Naive thymus-derived CD8-positive, alpha-beta T cell (primary cell): Measurements from ENCODE around the gene WDR64. TPM values are rescaled to one million over a fixed set of nuclear protein-coding genes. Genes with fewer than 3 reads are reported as not detected.

Source experiments
- ATAC-seq, 2 donors: fragments of 150-1000 bp; cut with Tn5 transposase in 1 of 2; sonication (Bioruptor Pico), chemical (Tn5 transposase) in 1 of 2; 1 replicate in 1 of 2; 2 replicates in 1 of 2; pipeline ENCODE4 v1.10.0; 2021; ENCODE audit warnings: mild to moderate bottlenecking in 2 of 2, moderate library complexity in 2 of 2
- POLR2A ChIA-PET: fragments of 350-600 bp; sonication (Branson Sonifier 250); formaldehyde crosslinking; loops from one replicate; lab custom pipeline; 2021; ENCODE audit warnings: antibody characterized with exemption; lab: Charles Lee
- DNase-seq, 10 donors: peaks; one replicate each; pipeline versions ENCODE4 v3.0.0 to v3.0.0-alpha.2; 2020 to 2022
- H3K27ac Mint-ChIP-seq, 10 donors: one replicate each; pipeline ENCODE4 v1.8.0; 2020 to 2022; ENCODE audit warnings: mild to moderate bottlenecking in 10 of 10, mixed read lengths in 10 of 10, moderate library complexity in 4 of 10, inconsistent platforms in 1 of 10
- H3K27me3 Mint-ChIP-seq, 5 donors: one replicate each; pipeline ENCODE4 v1.8.0; 2021 to 2022; ENCODE audit warnings: mixed read lengths in 5 of 5
- H3K36me3 Mint-ChIP-seq, 3 donors: one replicate each; pipeline ENCODE4 v1.8.0; 2020 to 2022; ENCODE audit warnings: mixed read lengths in 3 of 3, mild to moderate bottlenecking in 2 of 3, inconsistent platforms in 1 of 3
- H3K4me1 Mint-ChIP-seq, 4 donors: one replicate each; pipeline ENCODE4 v1.8.0; 2021 to 2022; ENCODE audit warnings: mixed read lengths in 4 of 4
- H3K4me3 Mint-ChIP-seq, 10 donors: one replicate each; pipeline ENCODE4 v1.8.0; 2020 to 2022; ENCODE audit warnings: mild to moderate bottlenecking in 10 of 10, mixed read lengths in 10 of 10, moderate library complexity in 6 of 10, inconsistent platforms in 1 of 10
- H3K9me3 Mint-ChIP-seq, 9 donors: one replicate each; pipeline ENCODE4 v1.8.0; 2020 to 2022; ENCODE audit warnings: mixed read lengths in 9 of 9, mild to moderate bottlenecking in 3 of 9, inconsistent platforms in 1 of 9, moderate library complexity in 1 of 9
- polyA plus RNA-seq, 3 donors: library from polyadenylated mRNA; unstranded; fragments of 300-500 nt; fragmentation: Illumina TruSeq; gene quantifications; one replicate each; pipeline ENCODE4 v1.2.3, GENCODE V29; 2021
- total RNA-seq, 8 experiments: library from RNA in 2 of 8; stranded (reverse) in 2 of 8; gene quantifications; one replicate each; pipeline ENCODE4 v1.2.3 and lab custom pipeline; 2021 to 2026

The WDR64 gene
- total RNA-seq = under 1 TPM; 0.49 to 0.69 TPM
- polyA plus RNA-seq = under 1 TPM in 1 of 3 donors, not detected in 2; 0.28 TPM
- 0 to 1.0 (median 0.35) reads per million in 6 experiments for total RNA-seq (lab: John Stamatoyannopoulos, UW)

DNA sequence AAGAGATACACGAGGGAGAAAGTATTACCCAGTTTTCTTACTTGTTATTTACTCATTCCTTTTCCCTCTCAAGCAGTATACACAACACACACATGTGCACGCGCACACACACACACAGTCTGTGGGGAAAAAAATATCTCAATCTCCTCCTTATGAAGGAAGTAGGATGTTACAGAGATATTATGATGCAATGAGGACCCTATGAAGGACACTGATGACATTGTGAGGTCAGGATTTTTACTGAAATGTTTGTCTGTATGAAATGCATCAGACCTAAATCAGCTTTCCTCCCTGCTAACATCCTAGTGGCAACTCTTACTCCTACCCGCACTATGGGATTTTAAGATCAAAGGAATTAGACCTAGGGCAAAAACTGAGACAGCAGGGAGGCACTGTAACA is at the start of gene WDR64:
WDR64 (plus strand) TSS at position 270 of the 400 bp plus-strand sequence. CDS start 204 bp downstream, outside the sequence.
- H3K9me3 Mint-ChIP-seq = peaks cover 0 to 10% (median 0%) of the 10 kb centered on the region in 9 donors
- POLR2A ChIA-PET = interaction anchor here (1.4 kb wide), 1 partner anchor 12 kb away, joined by 3 read pairs; the partner anchor contains the start of genes CHML and OPN3
- no peak for ATAC-seq
- peaks cover 0 to 6% (median 0%) of the 10 kb centered on the region in 5 donors for H3K27me3 Mint-ChIP-seq
- H3K27ac Mint-ChIP-seq = peak within 1 kb of the TSS in 1 of 10 donors; percentile 15
- H3K36me3 Mint-ChIP-seq = peaks cover 0 to 4% (median 0%) of the 10 kb centered on the region in 3 donors
- no peak within 1 kb of the TSS for H3K4me3 Mint-ChIP-seq
- H3K4me1 Mint-ChIP-seq = peaks cover 0 to 4% (median 0%) of the 10 kb centered on the region in 4 donors
- no peak for DNase-seq

DNA sequence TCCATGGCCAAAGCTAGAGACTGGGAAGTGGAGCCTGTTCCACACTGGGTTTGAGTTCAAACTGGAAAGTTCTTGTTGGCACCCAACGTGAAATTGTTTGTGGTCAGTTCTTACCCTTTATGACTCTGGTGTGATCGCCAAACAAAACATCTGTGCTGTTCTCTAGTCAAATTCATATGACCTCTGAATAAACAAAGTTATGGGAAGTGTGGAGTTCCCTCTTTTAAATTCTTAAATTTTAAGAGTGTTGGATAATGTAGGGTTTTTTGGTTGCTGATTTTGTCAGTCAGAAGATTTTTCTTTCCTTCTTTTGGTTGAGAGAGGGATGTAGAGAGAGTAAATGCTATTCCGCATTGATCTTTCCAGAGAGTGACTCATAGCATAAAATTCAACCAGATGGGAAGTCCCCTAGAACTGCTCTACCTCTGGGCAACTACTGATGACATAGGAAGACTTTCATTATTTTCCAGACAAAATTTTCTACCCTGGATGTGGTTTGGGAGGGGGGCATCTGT is 48.3 kb upstream of the WDR64 start:
- DNase-seq (no peak), ATAC-seq (no peak)
- Mint-ChIP-seq H3K36me3 (peaks cover 6 to 35% (median 26%) of the 10 kb centered on the region in 3 donors), H3K4me1 (peaks cover 0 to 13% (median 2%) of the 10 kb centered on the region in 4 donors), H3K4me3 (no peak overlapping the region), H3K27ac (no peak overlapping the region), H3K9me3 (no peaks in the 10 kb centered on the region), H3K27me3 (no peaks in the 10 kb centered on the region)
- POLR2A ChIA-PET = no interaction called here

DNA sequence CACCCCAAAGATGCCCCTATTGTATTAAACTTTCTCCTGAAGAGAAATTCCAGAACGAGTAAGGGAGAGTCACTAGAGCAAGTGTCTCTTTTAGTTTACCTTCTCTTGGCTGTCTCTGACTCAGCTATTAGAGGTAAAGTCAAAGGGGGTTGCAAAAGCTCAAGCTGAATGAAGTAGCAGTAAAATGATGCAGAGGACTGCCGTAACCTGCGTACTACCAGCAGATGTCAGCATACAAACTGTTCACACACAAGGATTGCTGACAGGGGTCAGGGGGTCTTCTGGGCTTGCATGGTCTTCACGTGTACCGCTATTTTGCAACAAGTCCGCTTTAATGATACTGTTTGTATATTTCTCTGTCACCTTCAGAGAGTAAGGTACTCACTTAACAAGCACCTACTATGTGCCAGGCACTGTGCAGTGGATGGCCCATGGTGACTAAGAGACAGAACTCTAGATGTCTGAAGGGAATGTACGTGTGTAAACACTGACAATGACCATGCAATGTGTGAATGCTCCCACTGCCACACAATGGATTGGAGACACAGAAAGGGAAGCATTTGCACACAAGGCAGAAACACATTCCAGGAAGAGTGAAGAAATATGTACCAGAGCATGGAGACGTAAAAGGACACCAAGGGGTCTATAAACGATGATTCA is 46.8 kb upstream of the WDR64 start:
- Mint-ChIP-seq H3K27ac (no peak overlapping the region), H3K4me3 (no peak overlapping the region), H3K4me1 (peaks cover 0 to 12% (median 3%) of the 10 kb centered on the region in 4 donors), H3K9me3 (no peaks in the 10 kb centered on the region), H3K27me3 (no peaks in the 10 kb centered on the region), H3K36me3 (peaks cover 6 to 32% (median 26%) of the 10 kb centered on the region in 3 donors)
- POLR2A ChIA-PET = no interaction called here
- DNase-seq (no peak), ATAC-seq (no peak)

DNA sequence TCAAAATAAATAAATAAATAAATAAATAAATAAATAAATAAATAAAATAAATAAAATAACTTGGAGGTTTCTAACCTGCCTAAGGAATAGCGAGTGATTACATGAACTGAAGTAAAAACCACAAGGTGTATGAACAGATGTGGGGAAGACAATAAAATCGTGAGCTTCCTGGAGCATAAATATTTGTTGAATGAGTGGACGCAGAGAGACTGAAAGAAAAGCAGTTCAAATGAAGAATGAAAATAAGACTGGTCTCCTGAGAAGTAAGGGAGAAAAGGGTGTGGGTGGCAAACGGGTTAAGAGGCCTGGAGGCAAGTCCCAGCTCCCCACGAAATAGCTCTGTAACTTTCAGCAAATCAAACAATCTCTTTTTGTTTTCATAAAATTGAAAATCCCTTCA is 45.5 kb upstream of the WDR64 start:
- Mint-ChIP-seq H3K36me3 (peaks cover 6 to 24% (median 24%) of the 10 kb centered on the region in 3 donors), H3K9me3 (no peaks in the 10 kb centered on the region), H3K27ac (no peak overlapping the region), H3K4me1 (peaks cover 0 to 6% (median under 1%) of the 10 kb centered on the region in 4 donors), H3K27me3 (no peaks in the 10 kb centered on the region), H3K4me3 (no peak overlapping the region)
- ATAC-seq = no peak
- POLR2A ChIA-PET = no interaction called here
- DNase-seq = no peak

DNA sequence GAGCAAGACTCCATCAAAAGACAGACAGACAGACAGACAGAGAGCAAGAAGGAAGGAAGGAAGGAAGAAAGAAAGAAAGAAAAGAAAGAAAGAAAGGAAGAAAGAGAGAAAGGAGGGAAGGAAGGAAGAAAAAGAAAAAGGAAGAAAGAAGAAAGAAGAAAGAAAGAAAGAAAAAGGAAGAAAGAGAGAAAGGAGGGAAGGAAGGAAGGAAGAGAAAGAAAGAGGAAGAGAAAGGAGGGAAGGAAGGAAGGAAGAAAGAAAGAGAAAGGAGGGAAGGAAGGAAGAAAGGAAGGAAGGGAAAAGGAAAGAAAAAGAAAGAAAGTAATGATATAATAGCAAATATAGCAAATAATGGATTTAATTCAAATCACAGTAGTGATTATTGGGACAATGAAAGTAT is 44.6 kb upstream of the WDR64 start:
- Mint-ChIP-seq H3K27me3 (no peaks in the 10 kb centered on the region), H3K4me1 (peaks cover 0 to 6% (median under 1%) of the 10 kb centered on the region in 4 donors), H3K27ac (peak overlapping the region in 3 of 10 donors; percentile 35 to 84 (median 71)), H3K9me3 (no peaks in the 10 kb centered on the region), H3K4me3 (no peak overlapping the region), H3K36me3 (peaks cover 6 to 17% (median 15%) of the 10 kb centered on the region in 3 donors)
- POLR2A ChIA-PET = no interaction called here
- DNase-seq (no peak), ATAC-seq (no peak)

DNA sequence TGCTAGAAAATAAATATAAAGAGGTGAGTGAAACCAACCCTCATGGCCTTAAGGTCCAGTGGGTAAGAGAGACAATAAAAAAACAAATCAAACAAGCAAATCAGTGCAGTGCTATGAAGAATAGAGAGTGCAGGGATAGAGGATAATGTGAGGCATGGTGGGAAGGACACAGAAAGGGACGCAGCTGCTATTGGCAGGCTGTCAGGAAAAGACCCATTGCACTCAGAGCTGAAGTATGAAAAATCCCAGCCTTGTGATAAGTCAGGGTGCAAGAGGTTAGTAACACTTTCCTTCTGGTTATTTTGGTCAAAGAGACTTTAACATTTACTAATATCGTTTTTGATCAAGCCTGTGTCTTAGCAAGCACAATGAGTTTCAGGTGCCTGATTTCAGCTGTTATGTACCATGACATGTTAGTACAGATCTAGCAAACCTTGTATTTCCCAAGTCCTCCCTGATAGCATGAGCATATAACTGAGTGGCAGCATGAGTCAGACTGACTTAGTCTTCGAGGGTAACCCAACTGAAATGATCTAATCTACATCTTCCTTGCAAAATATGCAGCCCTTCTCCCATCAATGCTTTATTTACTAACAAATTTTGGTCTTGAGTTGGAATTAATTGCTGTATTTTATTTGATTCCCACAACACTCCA is 43.6 kb upstream of the WDR64 start:
- peaks cover 0 to 4% (median under 1%) of the 10 kb centered on the region in 4 donors for H3K4me1 Mint-ChIP-seq
- no peak overlapping the region for H3K4me3 Mint-ChIP-seq
- no peak for ATAC-seq
- H3K9me3 Mint-ChIP-seq = no peaks in the 10 kb centered on the region
- POLR2A ChIA-PET = no interaction called here
- no peaks in the 10 kb centered on the region for H3K27me3 Mint-ChIP-seq
- DNase-seq = no peak
- peak overlapping the region in 2 of 10 donors; percentile 9 to 14 for H3K27ac Mint-ChIP-seq
- peaks cover 2 to 8% (median 7%) of the 10 kb centered on the region in 3 donors for H3K36me3 Mint-ChIP-seq

DNA sequence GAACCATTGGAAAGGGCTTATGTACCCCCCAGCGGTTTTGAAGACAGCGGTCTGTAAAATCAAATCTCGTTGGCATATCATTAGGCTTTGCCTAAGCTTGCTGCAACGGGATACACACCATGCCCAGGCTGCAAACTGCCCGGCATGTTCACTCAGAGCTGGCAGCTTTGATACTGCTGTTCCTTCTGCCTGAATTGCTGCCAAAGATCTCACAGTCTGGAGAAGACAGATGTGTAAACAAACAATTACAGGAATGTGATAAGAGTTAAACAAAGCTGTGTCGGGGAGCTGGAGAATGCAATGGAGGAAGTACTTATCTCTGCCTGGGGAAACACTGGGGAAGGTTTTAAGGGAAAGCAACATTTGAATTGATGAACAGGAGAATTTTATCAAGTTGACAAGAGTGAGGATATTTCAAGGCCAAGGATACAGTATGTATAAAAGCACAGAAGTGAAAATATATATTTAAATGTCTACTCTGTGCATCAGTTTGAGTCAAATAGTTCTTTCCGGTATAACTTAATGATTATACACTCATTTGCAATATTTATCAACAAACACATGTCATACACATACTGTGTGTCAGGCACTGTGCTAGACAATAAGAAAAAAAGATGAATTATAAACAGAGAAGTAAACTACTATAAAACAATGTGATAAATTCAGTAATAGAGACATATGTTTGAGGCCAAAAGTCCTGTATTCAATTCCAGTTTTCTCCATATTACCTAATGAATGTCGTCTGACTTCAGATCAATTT is 41.8 kb upstream of the WDR64 start:
- Mint-ChIP-seq H3K4me1 (peaks cover 0 to 4% (median under 1%) of the 10 kb centered on the region in 4 donors), H3K27ac (no peak overlapping the region), H3K4me3 (no peak overlapping the region), H3K9me3 (no peaks in the 10 kb centered on the region), H3K36me3 (peaks cover 0 to 4% (median 0%) of the 10 kb centered on the region in 3 donors), H3K27me3 (no peaks in the 10 kb centered on the region)
- ATAC-seq (no peak), DNase-seq (no peak)
- POLR2A ChIA-PET = interaction anchor here (1.5 kb wide), 1 partner anchor 17 kb away, joined by 13 read pairs; no protein-coding TSS in a partner anchor

DNA sequence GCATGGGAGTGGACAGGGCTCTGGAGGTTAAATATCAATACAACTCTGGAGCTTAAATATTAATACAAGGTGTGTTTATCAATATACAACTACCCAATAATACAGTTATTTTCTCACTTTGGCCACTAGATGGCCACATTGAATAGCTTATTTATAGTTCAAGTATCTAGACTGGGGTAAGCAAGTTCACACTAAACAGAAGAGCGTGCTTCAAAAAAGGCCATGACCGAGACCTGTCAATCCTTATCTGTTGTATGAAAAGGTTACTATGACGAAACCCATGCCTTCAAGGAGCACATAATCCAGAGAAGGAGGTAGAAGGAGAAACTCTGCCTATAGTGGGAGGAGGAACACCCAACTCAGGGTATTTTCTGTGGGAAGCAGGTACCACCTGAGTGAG is 41.0 kb upstream of the WDR64 start:
- Mint-ChIP-seq H3K9me3 (no peaks in the 10 kb centered on the region), H3K27me3 (no peaks in the 10 kb centered on the region), H3K4me1 (peaks cover 0 to 2% (median under 1%) of the 10 kb centered on the region in 4 donors), H3K4me3 (no peak overlapping the region), H3K36me3 (peaks cover 0 to 2% (median 0%) of the 10 kb centered on the region in 3 donors), H3K27ac (no peak overlapping the region)
- ATAC-seq (peak; percentile 87 to 97), DNase-seq (peak in 5 of 10 donors; percentile 6 to 71 (median 64))
- POLR2A ChIA-PET = interaction anchor here (0.6 to 1.5 kb wide), 2 partner anchors 17 to 52 kb away, joined by 4 to 13 read pairs; no protein-coding TSS in a partner anchor

DNA sequence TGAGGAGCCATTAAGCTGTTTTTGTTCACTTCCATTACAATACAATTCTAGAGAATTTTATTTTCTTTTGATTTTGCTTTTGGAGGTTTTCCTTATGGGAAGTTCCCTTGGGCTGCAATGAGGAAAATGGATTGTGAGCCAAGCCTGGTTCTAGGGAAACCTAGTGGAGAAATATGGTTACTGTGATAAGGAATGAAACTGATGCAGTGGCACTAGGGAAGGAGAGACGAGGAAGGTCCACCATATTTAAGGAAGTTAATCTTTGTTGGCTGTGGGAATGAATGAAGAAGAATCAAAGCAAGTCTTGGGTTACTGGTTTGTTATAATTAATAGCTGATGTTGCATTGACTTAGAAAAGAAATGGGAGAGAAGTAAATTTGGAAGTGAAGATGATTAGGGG is 40.3 kb upstream of the WDR64 start:
- peaks cover 0 to 4% (median 0%) of the 10 kb centered on the region in 3 donors for H3K36me3 Mint-ChIP-seq
- no peak for DNase-seq
- no peak for ATAC-seq
- H3K4me3 Mint-ChIP-seq = no peak overlapping the region
- no peak overlapping the region for H3K27ac Mint-ChIP-seq
- peaks cover 0 to 2% (median under 1%) of the 10 kb centered on the region in 4 donors for H3K4me1 Mint-ChIP-seq
- H3K27me3 Mint-ChIP-seq = peaks cover 0 to 2% (median 0%) of the 10 kb centered on the region in 5 donors
- H3K9me3 Mint-ChIP-seq = no peaks in the 10 kb centered on the region
- POLR2A ChIA-PET = interaction anchor here (0.6 to 1.5 kb wide), 2 partner anchors 16 to 51 kb away, joined by 4 to 13 read pairs; no protein-coding TSS in a partner anchor

DNA sequence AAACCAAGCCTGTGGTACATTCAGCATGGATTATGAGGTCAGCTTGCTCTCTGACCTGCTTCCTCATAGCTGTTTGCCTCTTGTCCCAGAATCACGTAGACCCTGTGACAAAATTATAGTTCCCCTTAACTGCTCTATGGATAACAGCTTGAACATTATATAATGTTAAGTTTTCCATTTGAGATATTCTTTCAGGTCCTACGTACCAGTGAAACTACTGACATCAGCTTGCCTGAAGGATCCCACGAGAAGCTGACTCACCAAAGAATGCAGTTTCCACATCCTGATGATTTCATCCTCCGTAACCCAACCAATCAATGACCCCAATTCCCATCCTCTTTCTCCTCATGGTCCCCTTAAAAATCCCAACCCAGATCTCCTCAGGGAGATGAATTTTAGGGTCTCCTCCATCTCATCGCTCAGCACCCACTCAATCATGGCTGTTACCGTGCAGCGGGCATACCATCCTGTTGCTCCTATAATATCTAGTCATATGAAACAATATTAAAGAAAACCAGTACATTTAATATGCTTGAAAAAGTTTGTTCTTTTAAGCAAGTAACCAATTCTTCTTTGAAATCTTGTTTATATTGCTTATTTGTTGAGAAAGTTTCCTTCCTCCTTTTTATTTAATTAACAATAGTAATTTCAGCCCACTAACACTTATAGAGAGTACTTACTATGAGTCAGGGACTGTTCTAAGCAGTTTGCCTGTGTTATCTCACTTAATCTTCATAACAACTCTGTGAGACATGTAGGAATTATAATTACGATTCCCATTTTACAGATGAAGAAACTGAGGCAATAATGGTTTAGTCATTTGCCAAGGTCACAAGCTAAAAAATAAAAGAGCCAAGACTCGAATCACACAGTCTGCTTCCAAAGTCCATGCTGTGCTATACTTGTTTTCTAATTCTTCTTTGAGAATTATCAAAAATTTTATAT is 39.3 kb upstream of the WDR64 start:
- Mint-ChIP-seq H3K27me3 (peaks cover 0 to 2% (median 0%) of the 10 kb centered on the region in 5 donors), H3K27ac (no peak overlapping the region), H3K36me3 (peaks cover 0 to 4% (median 0%) of the 10 kb centered on the region in 3 donors), H3K4me1 (peaks cover 0 to 2% (median 0%) of the 10 kb centered on the region in 4 donors), H3K4me3 (no peak overlapping the region), H3K9me3 (no peaks in the 10 kb centered on the region)
- POLR2A ChIA-PET = no interaction called here
- no peak for ATAC-seq
- no peak for DNase-seq

DNA sequence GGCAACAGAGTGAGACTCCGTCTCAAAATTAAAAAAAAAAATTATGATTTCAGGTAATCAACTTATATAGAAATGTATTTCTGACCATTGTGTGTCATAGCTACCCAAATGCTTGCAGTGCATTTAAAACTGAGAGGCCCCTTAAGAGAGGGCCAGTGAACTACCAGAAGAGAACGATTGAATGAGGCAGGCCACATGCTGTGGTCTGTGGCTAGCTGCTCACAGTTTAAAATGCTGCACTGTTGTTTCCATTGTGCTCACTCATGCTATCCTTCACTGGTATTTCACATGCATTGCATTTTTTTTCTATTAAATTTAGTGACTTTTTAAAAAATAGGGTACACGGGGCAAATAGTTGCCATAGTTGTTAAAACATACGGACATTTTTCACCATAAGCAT is 37.9 kb upstream of the WDR64 start:
- Mint-ChIP-seq H3K9me3 (no peaks in the 10 kb centered on the region), H3K4me1 (peaks cover 0 to 2% (median 0%) of the 10 kb centered on the region in 4 donors), H3K36me3 (peaks cover 0 to 6% (median 0%) of the 10 kb centered on the region in 3 donors), H3K4me3 (no peak overlapping the region), H3K27me3 (peaks cover 0 to 2% (median 0%) of the 10 kb centered on the region in 5 donors), H3K27ac (no peak overlapping the region)
- no peak for ATAC-seq
- no peak for DNase-seq
- POLR2A ChIA-PET = no interaction called here
